Osteoblast (primary cell): ENCODE results near the gene PGK2. TPM values are rescaled to one million over a fixed set of nuclear protein-coding genes. Genes with fewer than 3 reads are reported as not detected.
"Not testable (repeated sequence)": the region's sequence is repeated elsewhere in the genome, so short reads cannot be mapped to it uniquely, and the experiment has no call there.

Experiments
- DNase-seq: peaks from one replicate; pipeline ENCODE4 v3.0.0; 2011; ENCODE audit warnings: low spot score, mixed read lengths; ENCODE audit not compliant: insufficient read length; ENCODE audit errors: missing footprints
- H2AFZ ChIP-seq: 2 replicates; pipeline ENCODE4 v1.6.0; 2011; ENCODE audit warnings: mild to moderate bottlenecking, low read length
- H3K27ac ChIP-seq: 2 replicates; pipeline ENCODE4 v1.5.1; 2011; ENCODE audit warnings: mild to moderate bottlenecking, low read depth, low read length, moderate library complexity
- H3K27me3 ChIP-seq: 2 replicates; pipeline ENCODE4 v1.6.0; 2012; ENCODE audit warnings: mild to moderate bottlenecking, control low read depth, inconsistent platforms, low read length, moderate library complexity; ENCODE audit not compliant: insufficient read depth
- H3K36me3 ChIP-seq: 2 replicates; pipeline ENCODE4 v1.5.1; 2011; ENCODE audit warnings: mild to moderate bottlenecking, low read length, control low read depth, moderate library complexity; ENCODE audit not compliant: insufficient read depth
- H3K4me1 ChIP-seq: 2 replicates; pipeline ENCODE4 v1.5.1; 2011; ENCODE audit warnings: mild to moderate bottlenecking, low read length, control low read depth, moderate library complexity; ENCODE audit not compliant: insufficient read depth
- H3K4me2 ChIP-seq: 2 replicates; pipeline ENCODE4 v1.6.0; 2011; ENCODE audit warnings: mild to moderate bottlenecking, low read length; ENCODE audit not compliant: insufficient read depth
- H3K4me3 ChIP-seq: fragments of 200-600 bp; sonication (generic); 3 replicates; pipeline ENCODE4 v1.5.1; 2012; ENCODE audit warnings: mild to moderate bottlenecking, low read length, inconsistent platforms; ENCODE audit not compliant: insufficient read depth
- H3K79me2 ChIP-seq: 2 replicates; pipeline ENCODE4 v1.6.0; 2012; ENCODE audit warnings: mild to moderate bottlenecking, low read length, control low read depth, inconsistent platforms; ENCODE audit not compliant: insufficient read depth
- H3K9me3 ChIP-seq: 2 replicates; pipeline ENCODE4 v1.5.1; 2011; ENCODE audit warnings: low read depth, low read length, control low read depth
- H4K20me1 ChIP-seq: 2 replicates; pipeline ENCODE4 v1.6.0; 2012; ENCODE audit warnings: mild to moderate bottlenecking, low read length, control low read depth; ENCODE audit not compliant: insufficient read depth
- total RNA-seq: library from RNA; depleted of rRNA; stranded (reverse); fragments of >200 nt; gene quantifications from 2 replicates; pipeline ENCODE4 v1.2.3, GENCODE V29; 2012
- TF ChIP-seq, protein P1 (sequence below): IDR thresholded peaks from 2 replicates; pipeline ENCODE4 v1.5.1; 2011; ENCODE audit warnings: mild to moderate bottlenecking, low read depth, low read length, moderate library complexity; ENCODE audit errors: extremely low read depth

Gene PGK2
- total RNA-seq, 1 donor, result not detected

GRCh38 chr6:49801525-49801924 lies 14.4 kb upstream of the PGK2 start:
- H3K27ac ChIP-seq, result no peak overlapping the region
- H3K27me3 ChIP-seq, result no peaks in the 10 kb centered on the region
- peaks cover 4% of the 10 kb centered on the region for H3K9me3 ChIP-seq
- DNase-seq, result no peak
- H3K4me2 ChIP-seq, result no peak overlapping the region
- TF ChIP-seq, protein P1, sequence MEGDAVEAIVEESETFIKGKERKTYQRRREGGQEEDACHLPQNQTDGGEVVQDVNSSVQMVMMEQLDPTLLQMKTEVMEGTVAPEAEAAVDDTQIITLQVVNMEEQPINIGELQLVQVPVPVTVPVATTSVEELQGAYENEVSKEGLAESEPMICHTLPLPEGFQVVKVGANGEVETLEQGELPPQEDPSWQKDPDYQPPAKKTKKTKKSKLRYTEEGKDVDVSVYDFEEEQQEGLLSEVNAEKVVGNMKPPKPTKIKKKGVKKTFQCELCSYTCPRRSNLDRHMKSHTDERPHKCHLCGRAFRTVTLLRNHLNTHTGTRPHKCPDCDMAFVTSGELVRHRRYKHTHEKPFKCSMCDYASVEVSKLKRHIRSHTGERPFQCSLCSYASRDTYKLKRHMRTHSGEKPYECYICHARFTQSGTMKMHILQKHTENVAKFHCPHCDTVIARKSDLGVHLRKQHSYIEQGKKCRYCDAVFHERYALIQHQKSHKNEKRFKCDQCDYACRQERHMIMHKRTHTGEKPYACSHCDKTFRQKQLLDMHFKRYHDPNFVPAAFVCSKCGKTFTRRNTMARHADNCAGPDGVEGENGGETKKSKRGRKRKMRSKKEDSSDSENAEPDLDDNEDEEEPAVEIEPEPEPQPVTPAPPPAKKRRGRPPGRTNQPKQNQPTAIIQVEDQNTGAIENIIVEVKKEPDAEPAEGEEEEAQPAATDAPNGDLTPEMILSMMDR, result no peak
- H3K36me3 ChIP-seq, result no peaks in the 10 kb centered on the region
- no peak overlapping the region for H2AFZ ChIP-seq
- no peaks in the 10 kb centered on the region for H3K4me1 ChIP-seq
- no peaks in the 10 kb centered on the region for H4K20me1 ChIP-seq
- H3K4me3 ChIP-seq, result no peak overlapping the region
- H3K79me2 ChIP-seq, result no peaks in the 10 kb centered on the region

DNA sequence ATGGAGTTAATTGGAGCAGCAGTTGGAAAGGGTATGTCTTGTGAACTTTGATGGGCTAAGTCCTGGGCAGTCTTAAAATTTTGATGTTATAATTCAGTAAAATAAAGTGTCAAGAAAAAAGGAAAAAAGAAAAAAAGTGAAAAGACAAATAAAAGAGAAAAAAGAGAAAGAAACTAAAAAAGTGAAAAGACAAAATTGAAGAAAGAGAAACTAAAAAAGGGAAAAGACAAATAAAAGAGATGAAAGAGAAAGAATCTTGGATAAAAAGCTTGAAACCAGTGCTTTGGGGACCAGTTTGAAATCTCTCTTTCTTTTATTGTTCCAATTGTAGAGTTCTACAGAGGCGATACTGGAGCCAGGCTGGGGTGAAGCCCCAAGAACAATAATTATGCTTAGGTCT lies 12.0 kb upstream of the PGK2 start:
- Histone ChIP-seq H3K4me1 (no peaks in the 10 kb centered on the region), H3K4me3 (no peak overlapping the region), H3K27me3 (no peaks in the 10 kb centered on the region), H3K4me2 (no peak overlapping the region), H3K9me3 (no peaks in the 10 kb centered on the region), H3K79me2 (no peaks in the 10 kb centered on the region), H3K27ac (no peak overlapping the region), H2AFZ (no peak overlapping the region), H3K36me3 (no peaks in the 10 kb centered on the region), H4K20me1 (no peaks in the 10 kb centered on the region)
- TF ChIP-seq, protein P1, result no peak
- DNase-seq, result no peak

GRCh38 chr6:49796842-49797455 lies 9.9 kb upstream of the PGK2 start:
- not testable (repeated sequence) for H4K20me1 ChIP-seq, H2AFZ ChIP-seq, H3K27me3 ChIP-seq, H3K36me3 ChIP-seq, H3K9me3 ChIP-seq, H3K4me2 ChIP-seq, H3K79me2 ChIP-seq, H3K4me1 ChIP-seq, DNase-seq, H3K4me3 ChIP-seq, H3K27ac ChIP-seq

- no peaks in the 10 kb centered on the region for H3K36me3 ChIP-seq
- H3K79me2 ChIP-seq, result no peaks in the 10 kb centered on the region
- H3K4me2 ChIP-seq, result no peak overlapping the region
- no peak overlapping the region for H3K27ac ChIP-seq
- no peak overlapping the region for H2AFZ ChIP-seq
- H4K20me1 ChIP-seq, result no peaks in the 10 kb centered on the region
- H3K4me1 ChIP-seq, result no peaks in the 10 kb centered on the region
- TF ChIP-seq, protein P1, result no peak
- H3K27me3 ChIP-seq, result no peaks in the 10 kb centered on the region
- DNase-seq, result no peak
- H3K9me3 ChIP-seq, result no peaks in the 10 kb centered on the region
- no peak overlapping the region for H3K4me3 ChIP-seq
These were observed 3.3 kb upstream of the PGK2 start for GRCh38 chr6:49790341-49790740.
